Right forelimb (tissue), 1 donor: Measurements from ENCODE around the gene ZNF277.
"Not testable (repeated sequence)": the region's sequence is repeated elsewhere in the genome, so short reads cannot be mapped to it uniquely, and the experiment has no call there.

ENCODE experiments used
- DNase-seq: peaks from one replicate; pipeline ENCODE4 v3.0.0-alpha.2; 2018

Gene ZNF277

GRCh38 chr7:112359086-112359485, 152.6 kb downstream of the ZNF277 start:
- no peak for DNase-seq

- DNase-seq: no peak
These were observed 154.2 kb downstream of the ZNF277 start for GRCh38 chr7:112360681-112361080.

- DNase-seq: no peak
These were observed 154.7 kb downstream of the ZNF277 start for GRCh38 chr7:112361154-112361553.

GRCh38 chr7:112362053-112362650, 155.7 kb downstream of the ZNF277 start:
- DNase-seq: no peak

GRCh38 chr7:112362731-112363131, 156.2 kb downstream of the ZNF277 start:
- no peak for DNase-seq

- DNase-seq: no peak
These were observed 157.9 kb downstream of the ZNF277 start for GRCh38 chr7:112364388-112364787.

GRCh38 chr7:112365551-112365950, 159.1 kb downstream of the ZNF277 start:
- no peak for DNase-seq

- DNase-seq: no peak
These were observed 160.4 kb downstream of the ZNF277 start for GRCh38 chr7:112366886-112367285.

GRCh38 chr7:112370436-112370835, 163.9 kb downstream of the ZNF277 start:
- no peak for DNase-seq

- no peak for DNase-seq
These were observed 165.2 kb downstream of the ZNF277 start for GRCh38 chr7:112371701-112372100.

GRCh38 chr7:112372101-112372500, 165.6 kb downstream of the ZNF277 start:
- no peak for DNase-seq

- no peak for DNase-seq
These were observed 171.1 kb downstream of the ZNF277 start for GRCh38 chr7:112377593-112377992.

GRCh38 chr7:112381311-112382091, 175.0 kb downstream of the ZNF277 start:
- no peak for DNase-seq

GRCh38 chr7:112383671-112384417, 177.3 kb downstream of the ZNF277 start:
- no peak for DNase-seq

GRCh38 chr7:112385516-112385915, 179.0 kb downstream of the ZNF277 start:
- no peak for DNase-seq

- DNase-seq: no peak
These were observed 180.1 kb downstream of the ZNF277 start for GRCh38 chr7:112386619-112387018.

- DNase-seq: no peak
These were observed 183.7 kb downstream of the ZNF277 start for GRCh38 chr7:112390167-112390566.

- not testable (repeated sequence) for DNase-seq
These were observed 184.8 kb downstream of the ZNF277 start for GRCh38 chr7:112391079-112391821.

GRCh38 chr7:112391841-112392286, 185.4 kb downstream of the ZNF277 start:
- DNase-seq: not testable (repeated sequence)
